Vagina (tissue), 2 donors: ENCODE results near the gene HSPB1. TPM values are rescaled to one million over a fixed set of nuclear protein-coding genes. Genes with fewer than 3 reads are reported as not detected.
"Not testable (repeated sequence)": the region's sequence is repeated elsewhere in the genome, so short reads cannot be mapped to it uniquely, and the experiment has no call there.

ENCODE experiments used
- DNase-seq, 2 donors: peaks; one replicate each; pipeline ENCODE4 v3.0.0-alpha.2; 2017; ENCODE audit errors: extremely low spot score in 2 of 2
- H3K27ac ChIP-seq: fragments of 200-600 bp; sonication (generic); one replicate; pipeline ENCODE4 v1.5.1; 2019
- H3K27me3 ChIP-seq: fragments of 200-600 bp; sonication (generic); one replicate; pipeline ENCODE4 v1.5.1; 2019
- H3K36me3 ChIP-seq, 2 donors: fragments of 200-600 bp; sonication (generic); one replicate each; pipeline ENCODE4 v1.5.1; 2017 to 2019
- H3K4me1 ChIP-seq: fragments of 200-600 bp; sonication (generic); one replicate; pipeline ENCODE4 v1.5.1; 2019
- H3K4me3 ChIP-seq, 2 donors: fragments of 200-600 bp; sonication (generic); 1 replicate in 1 of 2; 2 replicates in 1 of 2; pipeline ENCODE4 v1.5.1; 2016 to 2019
- H3K9me3 ChIP-seq: fragments of 200-600 bp; sonication (generic); one replicate; pipeline ENCODE4 v1.5.1; 2019
- CTCF ChIP-seq, 3 experiments: fragments of 450-650 bp in 2 of 3; fragments of 200-600 bp in 1 of 3; sonication (generic) in 1 of 3; IDR thresholded peaks; one replicate each; pipeline ENCODE4 v1.5.1; 2017 to 2019; ENCODE audit warnings: antibody characterized with exemption in 3 of 3, mild to moderate bottlenecking in 2 of 3, moderate library complexity in 2 of 3
- POLR2A ChIP-seq, 2 donors: fragments of 450-650 bp; IDR thresholded peaks; one replicate each; pipeline ENCODE4 v1.6.1; 2017; ENCODE audit warnings: antibody characterized with exemption in 2 of 2, mild to moderate bottlenecking in 2 of 2, moderate library complexity in 2 of 2
- POLR2AphosphoS5 ChIP-seq, 2 donors: sonication (generic); formaldehyde crosslinking; IDR thresholded peaks; one replicate each; pipeline ENCODE4 v1.9.0; 2017; ENCODE audit warnings: antibody characterized with exemption in 2 of 2, mild to moderate bottlenecking in 2 of 2, low read depth in 1 of 2; ENCODE audit not compliant: insufficient read depth in 1 of 2
- intact Hi-C: fragments of 100-400 bp; cut with DNase I; formaldehyde crosslinking; loops from one replicate; pipeline ENCODE4 v1.15.1; 2023
- total RNA-seq: library from RNA; depleted of rRNA; stranded (reverse); fragments of >200 nt; gene quantifications from one replicate; pipeline ENCODE4 v1.2.3, GENCODE V29; 2016

The HSPB1 gene
- total RNA-seq, 1 donor from 2014 or later, result 3,606 TPM

GRCh38 chr7:76286842-76287403, 15.6 kb upstream of the HSPB1 start:
- no peak for DNase-seq
- no peaks in the 10 kb centered on the region for H3K27me3 ChIP-seq
- H3K9me3 ChIP-seq, result no peaks in the 10 kb centered on the region
- TF ChIP-seq POLR2A (IDR thresholded peaks at IDR 0.05) (no peak), CTCF (IDR thresholded peaks at IDR 0.05) (no peak), POLR2AphosphoS5 (IDR thresholded peaks at IDR 0.05; ENCODE audit: insufficient read depth in 1 of 2, low read depth in 1 of 2) (no peak)
- no peaks in the 10 kb centered on the region for H3K36me3 ChIP-seq
- intact Hi-C loops, result loop anchor here (10.0 kb wide), 1 partner anchor 102 kb away; no protein-coding TSS in a partner anchor
- no peak overlapping the region for H3K4me3 ChIP-seq
- no peak overlapping the region for H3K27ac ChIP-seq
- H3K4me1 ChIP-seq, result peaks cover 29% of the 10 kb centered on the region

GRCh38 chr7:76290847-76291350, 11.6 kb upstream of the HSPB1 start:
- Histone ChIP-seq H3K27ac (peak overlapping the region; percentile 100), H3K4me1 (peaks cover 51% of the 10 kb centered on the region)
- not testable (repeated sequence) for H3K36me3 ChIP-seq, DNase-seq, H3K4me3 ChIP-seq, H3K27me3 ChIP-seq, H3K9me3 ChIP-seq
- intact Hi-C loops, result loop anchor here (1.0 kb wide), 1 partner anchor 23 kb away; no protein-coding TSS in a partner anchor

- Histone ChIP-seq H3K4me1 (peaks cover 58% of the 10 kb centered on the region), H3K4me3 (peak overlapping the region; percentile 29), H3K27ac (peak overlapping the region; percentile 100), H3K36me3 (no peaks in the 10 kb centered on the region), H3K9me3 (no peaks in the 10 kb centered on the region), H3K27me3 (no peaks in the 10 kb centered on the region)
- intact Hi-C loops, result loop anchor here (1.0 kb wide), 1 partner anchor 23 kb away; no protein-coding TSS in a partner anchor
- TF ChIP-seq POLR2A (IDR thresholded peaks at IDR 0.05) (peak in 1 of 2 donors; percentile 1), POLR2AphosphoS5 (IDR thresholded peaks at IDR 0.05; ENCODE audit: insufficient read depth in 1 of 2, low read depth in 1 of 2) (peak; percentile 87 to 94), CTCF (IDR thresholded peaks at IDR 0.05) (peak; percentile 91 to 99 (median 96))
- peak in 1 of 2 donors; percentile 99 for DNase-seq
Measured at GRCh38 chr7:76291351-76292212, 10.9 kb upstream of the HSPB1 start.

- Histone ChIP-seq H3K27me3 (no peaks in the 10 kb centered on the region), H3K4me1 (peaks cover 64% of the 10 kb centered on the region), H3K9me3 (no peaks in the 10 kb centered on the region), H3K27ac (peak overlapping the region; percentile 100), H3K4me3 (peak overlapping the region; percentile 29), H3K36me3 (no peaks in the 10 kb centered on the region)
- intact Hi-C loops, result no loop called here
- no peak for DNase-seq
- TF ChIP-seq CTCF (IDR thresholded peaks at IDR 0.05), result no peak
- peak in 1 of 2 donors; percentile 7 for TF ChIP-seq POLR2AphosphoS5 (IDR thresholded peaks at IDR 0.05; ENCODE audit: insufficient read depth in 1 of 2, low read depth in 1 of 2)
Measured at GRCh38 chr7:76292213-76292573, 10.3 kb upstream of the HSPB1 start.

- H3K9me3 ChIP-seq, H3K36me3 ChIP-seq, H3K4me3 ChIP-seq, DNase-seq, intact Hi-C loops, H3K27me3 ChIP-seq: not testable (repeated sequence)
- H3K4me1 ChIP-seq, result peaks cover 71% of the 10 kb centered on the region
- peak overlapping the region; percentile 100 for H3K27ac ChIP-seq
Measured at GRCh38 chr7:76292911-76293310, 9.6 kb upstream of the HSPB1 start.
